Body of pancreas (tissue), 4 donors: ENCODE measurements around the gene SCG5. TPM values are rescaled to one million over a fixed set of nuclear protein-coding genes. Genes with fewer than 3 reads are reported as not detected.
"Not testable (repeated sequence)": the region's sequence is repeated elsewhere in the genome, so short reads cannot be mapped to it uniquely, and the experiment has no call there.

Source experiments
- ATAC-seq: fragments of 150-250 bp; one replicate; pipeline ENCODE4 v1.9.1; 2016
- DNase-seq, 4 donors: peaks; one replicate each; pipeline ENCODE4 v3.0.0-alpha.2; 2019
- H3K27ac ChIP-seq, 4 donors: fragments of 200-600 bp; sonication (generic); 1 replicate in 3 of 4; 2 replicates in 1 of 4; pipeline versions ENCODE4 v1.5.1 to v1.6.1; 2016 to 2019; ENCODE audit warnings: mild to moderate bottlenecking in 1 of 4, mixed read lengths in 1 of 4, moderate library complexity in 1 of 4
- H3K27me3 ChIP-seq, 2 donors: fragments of 200-600 bp; sonication (generic); one replicate each; pipeline ENCODE4 v1.6.0; 2016; ENCODE audit warnings: mild to moderate bottlenecking in 1 of 2
- H3K36me3 ChIP-seq, 2 donors: fragments of 200-600 bp; sonication (generic); replicated peaks in 1 of 2; 2 replicates each; pipeline ENCODE4 v1.5.1; 2016; ENCODE audit warnings: low read depth in 2 of 2; ENCODE audit not compliant: insufficient read depth in 1 of 2
- H3K4me1 ChIP-seq: fragments of 200-600 bp; sonication (generic); one replicate; pipeline ENCODE4 v1.6.0; 2016
- H3K4me3 ChIP-seq, 2 donors: fragments of 200-600 bp; sonication (generic); 1 replicate in 1 of 2; 2 replicates in 1 of 2; pipeline ENCODE4 v1.5.1; 2016 to 2019
- H3K9me3 ChIP-seq, 3 donors: fragments of 200-600 bp; sonication (generic); 1 replicate in 2 of 3; 2 replicates in 1 of 3; pipeline ENCODE4 v1.5.1; 2016
- CTCF ChIP-seq, 7 experiments: fragments of 450-650 bp in 4 of 7; fragments of 200-600 bp in 3 of 7; sonication (generic) in 3 of 7; IDR thresholded peaks; one replicate each; pipeline ENCODE4 v1.5.1; 2016 to 2019; ENCODE audit warnings: antibody characterized with exemption in 7 of 7
- POLR2A ChIP-seq, 3 donors: fragments of 450-650 bp; IDR thresholded peaks; one replicate each; pipeline ENCODE4 v1.6.1; 2016; ENCODE audit warnings: antibody characterized with exemption in 3 of 3, mild to moderate bottlenecking in 2 of 3
- WGBS, 2 donors: methylation state at CpG; one replicate each; pipeline ENCODE4 v1.1.5; 2017; 5-methylcytosine and 5-hydroxymethylcytosine counted together
- intact Hi-C: fragments of 100-400 bp; cut with DNase I; formaldehyde crosslinking; loops from one replicate; pipeline ENCODE4 v1.15.1; 2023
- total RNA-seq, 2 donors: library from RNA; depleted of rRNA; stranded (reverse); fragments of >200 nt; gene quantifications; one replicate each; pipeline ENCODE4 v1.1.0, GENCODE V29; 2016

The SCG5 gene
- total RNA-seq = 10 to 100 TPM; 49.4 to 50.1 TPM

DNA sequence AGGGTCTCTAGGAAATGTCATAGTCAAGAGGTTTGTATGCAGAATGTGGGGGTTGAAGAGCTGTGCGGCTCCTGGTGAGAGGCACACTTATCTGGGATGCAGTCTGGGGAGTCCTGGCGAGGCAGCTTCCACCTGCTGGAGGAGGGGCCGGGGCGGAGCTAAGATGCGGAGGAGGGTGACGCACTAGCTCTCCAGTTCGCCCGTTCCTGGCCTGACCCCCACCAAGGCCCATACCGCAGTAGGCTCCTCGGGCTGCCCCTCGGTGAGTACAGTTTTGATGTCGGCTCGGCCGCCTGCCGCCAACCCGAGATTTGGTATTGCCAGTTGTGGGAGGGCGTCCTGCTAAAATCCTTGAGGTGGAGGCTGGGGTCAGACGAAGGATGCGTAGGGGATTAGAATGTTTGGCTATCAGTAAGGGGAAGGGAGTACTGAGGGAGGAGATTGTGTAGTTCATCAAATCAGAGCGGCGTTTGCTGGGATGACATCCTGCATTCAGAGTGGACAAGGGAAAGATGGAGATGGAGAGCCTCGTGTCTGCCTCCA, at the start of gene SCG5:
Gene SCG5, plus strand, starts transcription at position 194 of the 543 bp plus-strand sequence. CDS start 1,883 bp downstream, outside the sequence.
- peaks cover 9% of the 10 kb centered on the region for H3K4me1 ChIP-seq
- H3K9me3 ChIP-seq = no peaks in the 10 kb centered on the region
- H3K27ac ChIP-seq = no peak within 1 kb of the TSS
- TF ChIP-seq CTCF (IDR thresholded peaks at IDR 0.05) = no peak
- TF ChIP-seq POLR2A (IDR thresholded peaks at IDR 0.05) = peak in 2 of 3 donors; percentile 28 to 58
- ATAC-seq (peak; percentile 40), DNase-seq (peak in 3 of 4 donors; percentile 54 to 62 (median 57))
- H3K27me3 ChIP-seq = no peaks in the 10 kb centered on the region
- intact Hi-C loops = loop anchor here (10.0 kb wide), 1 partner anchor 63 kb away; no protein-coding TSS in a partner anchor
- WGBS, 2 donors = 32 to 43% methylated on average over 22 of the region's 22 CpGs
- H3K4me3 ChIP-seq = no peak within 1 kb of the TSS
- no peaks in the 10 kb centered on the region for H3K36me3 ChIP-seq

DNA sequence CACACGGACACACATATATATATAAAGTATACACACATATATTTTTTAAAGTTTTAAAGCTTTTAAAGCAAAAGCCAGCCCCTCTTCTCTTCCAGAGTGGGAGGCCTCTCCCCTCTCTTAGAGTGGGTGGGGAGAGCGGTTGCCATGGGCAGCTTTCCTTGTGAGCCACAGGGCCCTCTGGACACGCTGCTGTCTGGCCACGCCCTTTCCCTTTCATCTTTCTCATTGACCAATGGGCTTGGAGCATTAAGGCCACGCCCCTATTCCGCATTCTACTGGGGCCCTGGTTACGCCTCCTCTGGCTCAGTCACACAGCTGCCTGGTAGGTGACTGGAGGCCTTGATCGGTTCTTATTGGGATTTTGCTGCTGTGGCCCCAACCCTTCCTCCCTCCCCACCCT, 48.4 kb upstream of the SCG5 start, which contains the start of gene GOLGA8N:
Gene GOLGA8N, plus strand, starts transcription at position 306 of the 400 bp plus-strand sequence.
- H3K4me3 ChIP-seq, H3K27ac ChIP-seq, H3K36me3 ChIP-seq, H3K4me1 ChIP-seq, H3K9me3 ChIP-seq, ATAC-seq, H3K27me3 ChIP-seq, DNase-seq, intact Hi-C loops: not testable (repeated sequence)
- WGBS, 2 donors = 98% methylated on average over 5 of the region's 8 CpGs; no CpG with 5 or more reads in 1 of the 2 donors

DNA sequence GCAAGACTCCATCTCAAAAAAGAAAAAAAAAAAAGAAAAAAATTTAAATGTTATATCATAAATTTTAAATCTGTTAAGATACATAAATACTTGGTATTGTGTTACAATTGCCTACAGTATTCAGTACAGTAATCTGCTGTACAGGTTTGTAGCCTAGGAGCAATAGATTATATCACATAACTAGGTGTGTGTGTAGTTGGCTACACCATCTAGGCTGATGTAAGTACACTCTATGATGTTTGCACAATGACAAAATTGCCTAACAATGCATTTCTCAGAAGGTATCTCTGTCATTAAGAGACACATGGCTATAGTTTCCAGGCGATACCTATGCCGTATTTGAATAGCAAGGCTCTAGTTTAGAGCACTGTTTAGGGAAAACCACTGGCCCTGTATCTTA, 32.0 kb upstream of the SCG5 start:
- H3K9me3 ChIP-seq, DNase-seq, H3K27me3 ChIP-seq, intact Hi-C loops, H3K36me3 ChIP-seq, H3K4me1 ChIP-seq, H3K4me3 ChIP-seq: not testable (repeated sequence)
- 59 to 60% methylated on average over 2 of the region's 2 CpGs for WGBS, 2 donors
- H3K27ac ChIP-seq = peak overlapping the region in 1 of 4 donors; percentile 5
- ATAC-seq = peak; percentile 52

- TF ChIP-seq CTCF (IDR thresholded peaks at IDR 0.05) = peak in 4 of 7 experiments; percentile 5 to 31 (median 14)
- ATAC-seq (peak; percentile 31), DNase-seq (peak in 1 of 4 donors; percentile 14)
- intact Hi-C loops, H3K4me1 ChIP-seq, H3K36me3 ChIP-seq, H3K9me3 ChIP-seq, H3K4me3 ChIP-seq, H3K27me3 ChIP-seq: not testable (repeated sequence)
- H3K27ac ChIP-seq = peak overlapping the region in 1 of 4 donors; percentile 18
- 0 to 5% methylated on average over 1 of the region's 3 CpGs for WGBS, 2 donors
These were observed 30.8 kb upstream of the SCG5 start for GRCh38 chr15:32610719-32611118.

DNA sequence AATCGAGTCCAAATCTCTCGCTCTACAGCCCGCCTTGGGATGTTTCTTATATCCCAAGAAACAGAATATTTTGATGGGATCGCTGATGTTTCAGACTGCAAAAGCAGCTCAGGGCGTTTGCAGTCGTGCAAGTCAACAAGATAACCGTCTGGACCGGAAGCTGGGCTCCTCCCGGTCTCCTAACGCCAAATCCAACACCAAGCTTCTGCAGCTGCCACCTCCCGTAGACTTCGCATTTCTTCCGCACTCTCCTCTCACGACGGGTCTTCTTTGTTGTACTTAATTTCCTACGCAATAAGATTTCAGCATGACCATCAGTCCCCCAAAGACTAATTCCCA, 26.8 kb upstream of the SCG5 start:
- H3K4me1 ChIP-seq, H3K36me3 ChIP-seq, H3K27me3 ChIP-seq, H3K9me3 ChIP-seq, intact Hi-C loops: not testable (repeated sequence)
- peak overlapping the region in 3 of 4 donors; percentile 78 to 89 (median 86) for H3K27ac ChIP-seq
- peak overlapping the region in 1 of 2 donors; percentile 30 for H3K4me3 ChIP-seq
- ATAC-seq (peak; percentile 75), DNase-seq (peak in 3 of 4 donors; percentile 68 to 75 (median 72))
- WGBS, 2 donors = 0% methylated on average over 12 of the region's 16 CpGs; no CpG with 5 or more reads in 1 of the 2 donors

DNA sequence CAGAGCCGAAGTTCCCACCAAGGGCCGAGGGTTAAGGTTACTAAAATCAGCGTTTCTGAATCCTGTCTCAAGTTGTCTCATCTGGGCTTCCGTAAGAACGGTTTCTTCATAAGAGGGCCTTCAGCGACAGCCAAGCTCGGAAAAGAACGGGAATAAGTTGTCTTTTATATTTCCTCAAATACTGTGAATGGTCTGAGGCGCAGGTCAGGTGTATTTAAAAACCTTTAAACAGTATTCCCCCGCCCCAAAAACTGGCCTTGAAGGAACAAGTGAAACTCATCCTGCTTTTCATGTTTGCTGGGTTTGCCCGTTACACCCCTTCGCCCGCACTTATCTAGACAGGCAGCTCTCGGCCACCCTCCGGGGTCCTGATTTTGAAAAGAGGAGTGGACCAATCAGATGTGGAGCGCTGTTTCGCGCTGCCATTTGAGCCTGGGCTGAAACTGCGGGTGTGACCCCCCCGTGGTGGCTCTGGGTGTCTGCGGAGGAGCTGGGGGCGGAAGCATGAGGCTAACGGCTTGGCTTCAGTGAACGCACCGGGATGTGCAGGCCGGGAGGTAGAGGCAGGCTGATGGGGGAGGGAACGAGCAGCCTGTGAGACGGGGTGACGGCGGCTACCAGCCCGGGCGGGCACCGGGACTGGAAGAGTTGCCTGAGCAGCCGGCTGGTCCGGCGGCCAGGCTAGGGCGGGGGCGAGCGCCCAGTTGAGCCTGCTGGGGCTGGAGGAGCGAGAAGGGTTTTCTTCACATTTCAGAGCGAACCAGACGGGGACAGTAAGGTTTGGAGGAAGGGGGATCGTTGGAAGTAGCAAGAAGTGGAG, 26.2 kb upstream of the SCG5 start, which contains the start of gene ARHGAP11A:
Gene ARHGAP11A, plus strand, starts transcription at position 454 of the 820 bp plus-strand sequence. CDS start 708 bp downstream, outside the sequence.
- Histone ChIP-seq H3K27ac (peak within 1 kb of the TSS in 3 of 4 donors; percentile 78 to 89 (median 86)), H3K4me3 (peak within 1 kb of the TSS; percentile 36)
- DNase-seq (peak; percentile 72 to 82 (median 80)), ATAC-seq (peak; percentile 90)
- H3K27me3 ChIP-seq, H3K36me3 ChIP-seq, H3K9me3 ChIP-seq, intact Hi-C loops, H3K4me1 ChIP-seq: not testable (repeated sequence)
- WGBS, 2 donors = 1 to 2% methylated on average over 15 to 26 of the region's 43 CpGs
- peak in 1 of 3 donors; percentile 31 for TF ChIP-seq POLR2A (IDR thresholded peaks at IDR 0.05)

- Histone ChIP-seq H3K27ac (peak overlapping the region in 2 of 4 donors; percentile 78 to 86), H3K4me3 (peak overlapping the region; percentile 36)
- intact Hi-C loops, ATAC-seq, H3K9me3 ChIP-seq, H3K4me1 ChIP-seq, DNase-seq, H3K27me3 ChIP-seq, H3K36me3 ChIP-seq: not testable (repeated sequence)
- WGBS, 2 donors = 1% methylated on average over 20 to 23 of the region's 24 CpGs
These were observed 25.6 kb upstream of the SCG5 start for GRCh38 chr15:32615871-32616426.
